ENCODE measurements around the gene DEFB129.
"Not testable (repeated sequence)": the region's sequence is repeated elsewhere in the genome, so short reads cannot be mapped to it uniquely, and the experiment has no call there.

Gene DEFB129

DNA sequence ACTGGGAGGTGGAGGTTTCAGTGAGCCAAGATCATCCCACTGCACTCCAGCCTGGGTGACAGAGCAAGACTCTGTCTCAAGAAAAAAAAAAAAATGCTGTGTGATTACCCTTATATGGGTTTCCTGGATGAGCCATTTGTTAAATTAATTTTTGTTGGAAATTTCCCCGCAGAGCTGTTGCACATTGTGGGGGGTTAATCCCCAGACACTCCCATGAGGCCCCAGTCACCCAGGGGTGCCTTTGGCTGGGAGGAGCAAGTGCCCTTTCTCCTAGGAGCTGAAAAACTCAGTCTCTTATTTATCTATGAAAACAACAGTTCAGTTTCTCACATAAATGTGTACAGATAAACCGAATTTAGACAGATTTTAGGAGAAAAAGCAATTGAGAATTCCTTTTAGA lies 25.7 kb downstream of the DEFB129 start:
- in situ Hi-C loops (cut with MboI; ENCODE audit: low sequenced_read_pairs), result no loop called here

DNA sequence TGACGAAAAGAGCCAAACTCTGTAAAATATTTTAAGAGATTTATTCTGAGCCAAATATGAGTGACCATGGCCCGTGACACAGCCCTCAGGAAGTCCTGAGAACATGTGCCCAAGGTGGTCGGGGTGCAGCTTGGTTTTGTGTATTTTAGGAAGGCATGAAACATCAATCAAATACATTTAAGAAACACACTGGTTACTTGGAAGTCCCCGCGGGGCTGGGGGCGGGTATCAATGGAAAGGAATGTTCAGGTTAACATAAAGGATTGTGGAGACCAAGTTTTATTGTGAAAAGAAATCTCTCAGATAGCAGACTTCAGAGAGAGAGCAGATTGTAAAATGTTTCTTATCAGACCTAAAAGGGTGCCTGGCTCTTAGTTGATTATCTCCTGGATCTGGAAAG lies 26.4 kb downstream of the DEFB129 start:
- in situ Hi-C loops (cut with MboI; ENCODE audit: low sequenced_read_pairs), result not testable (repeated sequence)

- in situ Hi-C loops (cut with MboI; ENCODE audit: low sequenced_read_pairs), result no loop called here
Measured at GRCh38 chr20:257419-257818, 30.4 kb downstream of the DEFB129 start, which contains the start of gene DEFB132. TSS of gene DEFB132 (plus strand) at chr20:257724. CDS start at chr20:257779, 55 bp downstream.

- in situ Hi-C loops (cut with MboI; ENCODE audit: low sequenced_read_pairs), result no loop called here
Measured at GRCh38 chr20:258269-258858, 31.3 kb downstream of the DEFB129 start.

GRCh38 chr20:258963-259362 lies 31.9 kb downstream of the DEFB129 start:
- in situ Hi-C loops (cut with MboI; ENCODE audit: low sequenced_read_pairs), result no loop called here

DNA sequence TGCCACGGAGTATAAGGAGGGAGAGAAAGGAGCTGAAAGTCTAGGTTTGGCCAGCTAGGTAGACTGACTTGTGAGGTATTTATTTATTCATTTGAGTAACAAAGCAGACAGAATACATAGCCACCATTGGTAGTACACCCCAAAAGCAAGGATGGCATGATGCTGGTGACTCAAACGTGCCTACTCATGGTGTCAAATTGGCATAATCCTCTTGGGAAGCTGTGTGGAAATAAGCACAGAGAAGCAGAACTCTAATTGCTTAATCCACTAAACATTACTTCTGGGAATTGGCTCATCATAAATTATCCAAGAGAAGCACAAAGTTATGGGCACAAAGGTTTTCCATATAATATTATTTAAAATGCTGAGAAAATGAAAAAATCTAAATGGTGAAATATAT lies 32.9 kb downstream of the DEFB129 start:
- in situ Hi-C loops (cut with MboI; ENCODE audit: low sequenced_read_pairs), result no loop called here

DNA sequence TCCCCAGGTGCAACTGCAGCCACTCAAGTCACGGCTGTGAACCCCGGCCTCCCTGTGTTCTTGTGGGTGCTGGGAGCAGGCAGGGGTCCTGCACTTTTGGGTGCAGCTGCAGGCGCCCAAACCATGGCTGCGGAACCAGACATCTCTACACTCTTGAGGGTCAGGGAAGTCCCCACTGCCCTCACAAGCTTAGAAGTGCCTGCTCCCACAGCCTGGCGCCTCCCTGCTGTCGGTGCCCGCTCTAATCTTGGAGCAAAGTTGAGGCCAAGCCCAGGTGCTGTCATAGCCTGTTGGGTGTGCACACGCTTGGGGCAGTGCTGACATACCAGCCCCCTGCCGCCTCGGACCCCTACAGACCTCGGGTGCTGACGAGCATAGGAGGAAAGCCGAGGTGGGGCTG lies 36.6 kb downstream of the DEFB129 start:
- in situ Hi-C loops (cut with MboI; ENCODE audit: low sequenced_read_pairs), result no loop called here

GRCh38 chr20:266596-267562 lies 39.8 kb downstream of the DEFB129 start:
- in situ Hi-C loops (cut with MboI; ENCODE audit: low sequenced_read_pairs), result no loop called here

DNA sequence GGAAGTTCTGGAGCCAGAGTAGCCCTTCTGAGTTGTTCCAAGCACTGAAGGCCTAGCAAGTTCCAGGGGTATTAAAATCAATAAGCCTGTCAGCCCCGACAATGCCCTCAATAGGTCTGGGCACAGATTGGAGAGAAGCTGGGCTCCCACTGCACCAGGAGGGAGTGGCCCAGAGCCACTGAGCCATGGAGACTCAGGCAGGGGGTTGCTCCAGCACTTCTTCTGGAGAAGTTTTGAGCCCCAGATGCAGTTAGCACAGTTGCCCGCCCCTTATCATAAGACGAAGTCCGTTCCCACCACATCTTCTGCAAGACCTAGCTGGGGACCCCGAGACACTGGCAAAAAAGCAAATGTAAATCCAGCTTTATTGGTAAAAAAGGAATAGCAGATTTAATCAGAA lies 43.5 kb downstream of the DEFB129 start:
- in situ Hi-C loops (cut with MboI; ENCODE audit: low sequenced_read_pairs), result no loop called here

GRCh38 chr20:271069-271468 lies 44.0 kb downstream of the DEFB129 start:
- in situ Hi-C loops (cut with MboI; ENCODE audit: low sequenced_read_pairs), result no loop called here

DNA sequence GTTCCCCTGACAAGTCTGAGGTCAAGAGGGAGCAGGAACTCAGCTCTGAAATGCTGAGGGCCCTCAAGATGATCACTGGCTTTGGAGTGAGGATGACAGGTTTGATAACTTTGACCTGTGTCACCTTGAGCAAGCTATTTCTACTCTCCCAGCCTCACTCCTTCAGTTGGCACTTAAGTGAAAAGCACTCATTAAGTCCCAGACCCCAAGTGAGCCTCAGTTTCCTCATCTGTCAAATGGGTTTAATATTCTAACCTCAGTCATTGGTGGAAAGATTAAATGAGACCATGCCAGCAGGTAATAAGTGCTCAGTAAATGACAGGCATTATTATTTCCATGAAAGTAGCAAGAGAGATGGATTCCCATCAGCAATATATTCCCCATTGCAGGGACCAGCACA lies 44.5 kb downstream of the DEFB129 start:
- in situ Hi-C loops (cut with MboI; ENCODE audit: low sequenced_read_pairs), result no loop called here

- in situ Hi-C loops (cut with MboI; ENCODE audit: low sequenced_read_pairs), result no loop called here
Measured at GRCh38 chr20:272718-273117, 45.7 kb downstream of the DEFB129 start.

GRCh38 chr20:273884-274283 lies 46.8 kb downstream of the DEFB129 start:
- in situ Hi-C loops (cut with MboI; ENCODE audit: low sequenced_read_pairs), result no loop called here

DNA sequence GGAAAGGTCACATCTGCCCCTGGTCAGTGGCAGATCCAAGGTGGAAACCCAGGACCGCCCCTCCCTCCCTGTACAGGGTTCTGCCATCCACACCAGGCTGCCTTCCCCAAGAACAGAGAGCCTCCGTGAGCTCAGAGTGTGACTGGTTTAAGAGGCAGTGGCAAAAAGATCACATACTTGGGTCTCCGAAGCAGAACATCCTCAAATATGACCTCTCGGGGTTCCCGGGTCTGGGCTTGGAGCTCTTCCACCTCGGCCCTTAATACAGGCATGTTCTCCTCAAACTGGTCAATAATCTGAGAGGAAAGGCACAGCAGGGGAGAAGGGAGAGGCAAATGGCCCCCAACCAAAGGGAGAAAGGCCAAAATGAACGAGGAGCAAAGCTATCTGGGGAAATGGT lies 48.7 kb downstream of the DEFB129 start:
- in situ Hi-C loops (cut with MboI; ENCODE audit: low sequenced_read_pairs), result no loop called here

DNA sequence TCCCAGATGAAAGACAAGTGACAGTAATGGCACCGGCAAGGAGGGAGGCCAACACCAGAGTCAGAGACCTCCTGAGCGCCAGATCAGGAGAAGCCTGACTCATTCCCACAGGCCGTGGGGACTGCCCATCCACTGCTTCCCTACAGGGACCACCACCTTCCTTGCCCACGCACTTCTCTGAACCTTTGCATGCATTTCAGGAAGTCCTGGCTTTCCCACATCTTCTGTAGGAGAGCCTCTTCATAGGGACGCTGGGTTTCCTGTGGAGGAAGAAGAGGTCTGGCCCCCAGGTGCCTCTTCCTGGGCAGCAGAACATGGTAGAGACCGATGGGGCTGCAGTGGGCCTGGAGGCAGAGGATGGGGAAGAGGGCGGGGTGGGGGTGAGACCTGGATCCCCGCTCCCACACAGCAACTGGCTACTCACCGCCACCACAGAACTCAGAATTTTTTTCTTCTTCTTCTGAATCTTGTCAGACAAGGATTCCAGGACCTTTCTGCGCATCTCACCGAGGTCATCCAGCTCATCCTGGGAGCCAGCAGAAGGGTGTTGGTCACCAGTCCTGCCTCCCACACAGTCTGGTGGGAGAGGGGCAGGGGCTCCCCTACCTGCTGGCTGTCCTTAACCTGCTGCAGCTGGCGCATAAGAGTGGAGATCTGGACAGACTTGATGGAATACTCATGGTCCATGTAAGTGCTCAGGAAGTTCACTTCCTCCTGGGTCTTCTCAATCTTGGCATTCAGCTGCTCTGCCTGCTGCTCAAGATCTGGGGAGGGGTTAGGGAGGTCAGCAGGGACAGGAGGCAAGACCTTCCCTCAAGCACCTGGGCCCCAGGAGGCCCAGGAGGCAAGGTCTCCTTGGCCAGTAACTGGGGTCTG lies 49.8 kb downstream of the DEFB129 start:
- in situ Hi-C loops (cut with MboI; ENCODE audit: low sequenced_read_pairs), result no loop called here

GRCh38 chr20:277496-277781 lies 50.4 kb downstream of the DEFB129 start:
- in situ Hi-C loops (cut with MboI; ENCODE audit: low sequenced_read_pairs), result no loop called here

DNA sequence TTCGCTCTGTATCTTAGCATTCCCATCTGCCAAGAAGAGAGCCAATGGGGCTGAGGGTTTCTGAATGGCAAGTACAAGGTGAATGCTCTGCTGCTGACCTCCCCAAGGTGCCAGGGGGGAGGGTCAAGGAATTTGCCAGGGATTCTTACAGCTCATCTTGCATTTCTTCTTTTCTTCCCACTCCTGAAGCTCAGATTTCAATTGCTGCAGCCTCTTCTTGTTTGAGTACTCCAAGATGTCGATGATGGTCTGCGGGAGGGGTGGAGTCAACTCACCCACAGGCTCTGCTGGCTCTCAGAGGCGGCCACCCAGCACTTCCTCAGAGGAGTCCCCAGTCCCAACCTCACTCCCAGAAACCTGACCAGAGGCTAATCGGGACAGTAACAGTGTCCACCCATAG lies 51.1 kb downstream of the DEFB129 start:
- in situ Hi-C loops (cut with MboI; ENCODE audit: low sequenced_read_pairs), result no loop called here

- in situ Hi-C loops (cut with MboI; ENCODE audit: low sequenced_read_pairs), result no loop called here
Measured at GRCh38 chr20:278607-279571, 51.8 kb downstream of the DEFB129 start.

Measured in hTERT RPE-1 (cell line).